Psoas muscle (tissue), 8 donors: ENCODE results near the gene INSIG1. TPM values are rescaled to one million over a fixed set of nuclear protein-coding genes. Genes with fewer than 3 reads are reported as not detected.

Experiments
- ATAC-seq, 4 donors: fragments of 200-7000 bp; cut with Tn5 transposase; one replicate each; pipeline ENCODE4 v1.9.1; 2020; ENCODE audit warnings: moderate library complexity in 3 of 4, mild to moderate bottlenecking in 2 of 4
- DNase-seq, 2 donors: peaks; one replicate each; pipeline ENCODE4 v3.0.0-alpha.2; 2020
- H3K27ac ChIP-seq: fragments of 200-600 bp; one replicate; pipeline ENCODE4 v1.8.0; 2022
- H3K27me3 ChIP-seq, 3 donors: fragments of 200-600 bp in 1 of 3; one replicate each; pipeline versions ENCODE4 v1.6.1 to v1.8.0; 2013 to 2022; ENCODE audit warnings: low read length in 2 of 3, mild to moderate bottlenecking in 2 of 3, moderate library complexity in 1 of 3; ENCODE audit not compliant: insufficient read depth in 3 of 3
- H3K36me3 ChIP-seq, 2 donors: fragments of 200-600 bp in 1 of 2; one replicate each; pipeline versions ENCODE4 v1.6.1 to v1.8.0; 2013 to 2022; ENCODE audit warnings: low read depth in 1 of 2, mild to moderate bottlenecking in 1 of 2, moderate library complexity in 1 of 2; ENCODE audit not compliant: insufficient read depth in 1 of 2
- H3K4me1 ChIP-seq: fragments of 200-600 bp; one replicate; pipeline ENCODE4 v1.8.0; 2022
- H3K4me3 ChIP-seq: fragments of 200-600 bp; one replicate; pipeline ENCODE4 v1.8.0; 2022; ENCODE audit warnings: mild to moderate bottlenecking
- H3K9me3 ChIP-seq: fragments of 200-600 bp; one replicate; pipeline ENCODE4 v1.8.0; 2022
- CTCF ChIP-seq: fragments of 200-600 bp; IDR thresholded peaks from one replicate; pipeline ENCODE4 v1.8.0; 2022; ENCODE audit warnings: antibody characterized with exemption
- WGBS, 3 donors: extraction: QIAGEN DNeasy Blood & Tissue Kit; methylation state at CpG; one replicate each; pipeline versions ENCODE4 v1.1.6 to v1.1.7; 2013; 5-methylcytosine and 5-hydroxymethylcytosine counted together
- intact Hi-C, 2 donors: fragments of 100-400 bp; cut with DNase I; formaldehyde crosslinking; loops; one replicate each; pipeline versions ENCODE4 v1.11.0 to v1.14.2; 2022
- polyA plus RNA-seq, 3 donors: library from polyadenylated mRNA; stranded (reverse); fragments of 200-250 nt; gene quantifications; one replicate each; pipeline ENCODE4 v1.2.3, GENCODE V29; 2013
- total RNA-seq, 4 donors: library from RNA; stranded (reverse); fragmentation: NEBNext Ultra II Directional in 2 of 4; extraction: Animal tissue kit (Norgen Biotek cat#: 25700) in 2 of 4; gene quantifications; one replicate each; pipeline versions ENCODE4 v1.2.1 to v1.2.4, GENCODE V29; 2021 to 2023
- donor health status: healthy with polysubstance abuse.
- donor health status: DM: no; HTN: no; CAD: no; lungs with moderate emphysema.
- donor health status: Bipolar disorder and iron deficiency.
- donor health status: healthy.
- donor health status: DM: yes; HTN: yes; CAD: no.
- donor health status: DM: no; HTN: no; CAD: no.
- donor health status: DM: no; HTN: no; CAD: no.
- donor health status: DM: yes; HTN: yes; CAD: no.

Gene INSIG1
- total and polyA plus RNA-seq, 7 donors: 4.0 to 20.0 (median 7.4) TPM

DNA sequence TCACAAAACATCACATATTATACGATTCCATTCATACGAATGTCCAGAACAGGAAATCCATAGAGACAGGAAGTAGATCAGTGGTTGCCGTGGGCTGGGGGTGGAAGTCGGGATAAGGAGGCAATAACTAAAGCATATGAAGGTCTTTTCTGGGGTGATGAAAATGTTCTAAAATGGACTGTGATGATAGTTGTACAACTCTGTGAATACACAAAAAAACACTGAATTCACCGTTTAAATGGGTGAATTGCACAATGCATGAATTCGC, 3.2 kb upstream of the INSIG1 start:
- DNase-seq (no peak), ATAC-seq (no peak)
- H3K4me3 ChIP-seq: no peak overlapping the region
- H3K27me3 ChIP-seq: no peaks in the 10 kb centered on the region
- 68 to 83% (median 78%) methylated on average over 6 of the region's 6 CpGs for WGBS, 3 donors
- H3K36me3 ChIP-seq: no peaks in the 10 kb centered on the region
- intact Hi-C loops: loop anchor here in 1 of 2 donors (5.0 kb wide), 1 partner anchor 102 kb away; no protein-coding TSS in a partner anchor
- peaks cover 10% of the 10 kb centered on the region for H3K4me1 ChIP-seq
- H3K9me3 ChIP-seq: no peaks in the 10 kb centered on the region
- no peak for TF ChIP-seq CTCF
- H3K27ac ChIP-seq: no peak overlapping the region

GRCh38 chr7:155295511-155295910, 2.2 kb upstream of the INSIG1 start:
- DNase-seq (no peak), ATAC-seq (no peak)
- Histone ChIP-seq H3K9me3 (no peaks in the 10 kb centered on the region), H3K4me1 (peaks cover 14% of the 10 kb centered on the region), H3K27me3 (no peaks in the 10 kb centered on the region), H3K4me3 (no peak overlapping the region), H3K27ac (no peak overlapping the region), H3K36me3 (no peaks in the 10 kb centered on the region)
- 89 to 94% (median 93%) methylated on average over 7 of the region's 7 CpGs for WGBS, 3 donors
- intact Hi-C loops: loop anchor here in 1 of 2 donors (5.0 kb wide), 2 partner anchors 88 to 293 kb away; partner anchors contain the start of gene PAXIP1
- no peak for TF ChIP-seq CTCF

DNA sequence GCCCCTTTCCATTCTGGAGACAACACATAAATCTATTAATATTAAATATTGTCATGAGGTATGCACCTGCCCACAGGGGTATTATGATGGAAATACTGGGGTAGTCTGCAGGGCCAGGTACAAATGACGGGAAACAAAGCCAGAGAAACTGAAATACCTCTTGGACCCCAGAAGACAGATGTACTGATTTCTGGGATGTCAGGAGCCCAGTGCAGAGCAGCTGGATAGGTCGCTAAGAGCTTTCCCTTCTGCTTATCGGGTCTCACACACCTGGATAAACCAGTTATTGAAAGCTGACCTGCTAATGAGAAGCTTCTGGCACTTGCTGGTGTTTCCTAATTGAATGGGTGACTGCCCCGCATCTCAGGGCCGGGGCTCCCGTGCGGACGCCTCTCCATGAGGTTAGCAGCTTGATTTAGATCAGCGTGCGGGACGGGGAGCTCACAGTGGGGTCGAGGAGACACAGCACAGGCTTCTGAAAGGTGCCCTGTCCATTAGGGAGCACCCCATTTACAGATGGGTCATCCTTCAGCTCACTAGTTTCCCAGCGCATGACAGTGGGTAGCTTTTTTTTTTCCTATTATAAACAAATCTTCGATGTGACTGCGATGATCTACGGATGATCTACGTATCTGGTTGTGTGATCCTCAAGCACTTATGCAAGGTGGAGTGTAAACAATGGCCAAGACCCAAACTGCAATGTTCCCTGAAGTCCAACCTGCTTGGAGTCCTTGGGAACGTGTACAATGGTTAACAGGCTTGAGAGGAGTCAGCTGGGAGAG, 1.5 kb upstream of the INSIG1 start:
- Histone ChIP-seq H3K27me3 (no peaks in the 10 kb centered on the region), H3K36me3 (no peaks in the 10 kb centered on the region), H3K27ac (peak overlapping the region; percentile 90), H3K4me3 (peak overlapping the region; percentile 78), H3K4me1 (peaks cover 14% of the 10 kb centered on the region), H3K9me3 (no peaks in the 10 kb centered on the region)
- intact Hi-C loops: loop anchor here in 1 of 2 donors (2.0 to 5.0 kb wide), 3 partner anchors 39 to 294 kb away; partner anchors contain the start of gene PAXIP1
- WGBS, 3 donors: 81 to 86% (median 84%) methylated on average over 18 of the region's 18 CpGs
- ATAC-seq (no peak), DNase-seq (no peak)
- no peak for TF ChIP-seq CTCF

GRCh38 chr7:155296788-155297516, 726 bp upstream of the INSIG1 start:
- intact Hi-C loops: loop anchor here in 1 of 2 donors (2.0 to 5.0 kb wide), 3 partner anchors 40 to 295 kb away; partner anchors contain the start of gene PAXIP1
- Histone ChIP-seq H3K4me1 (peaks cover 14% of the 10 kb centered on the region), H3K27ac (peak overlapping the region; percentile 90), H3K27me3 (no peaks in the 10 kb centered on the region), H3K9me3 (no peaks in the 10 kb centered on the region), H3K4me3 (peak overlapping the region; percentile 78), H3K36me3 (no peaks in the 10 kb centered on the region)
- ATAC-seq (peak; percentile 17 to 66 (median 48)), DNase-seq (peak; percentile 75 to 84)
- TF ChIP-seq CTCF: peak; percentile 18
- 3 to 4% (median 3%) methylated on average over 46 to 57 of the region's 57 CpGs for WGBS, 3 donors
